GM12873 (cell line): Measurements from ENCODE around the gene RBM38.

Experiments used
- TF ChIP-seq, protein P1 (sequence below): IDR thresholded peaks from 2 replicates; pipeline ENCODE4 v1.5.1; 2012; ENCODE audit warnings: low read depth, mild to moderate bottlenecking, moderate library complexity, low read length, control low read depth; ENCODE audit not compliant: insufficient read depth; ENCODE audit errors: missing control alignments

Gene RBM38

GRCh38 chr20:57431539-57431835, 40.3 kb downstream of the RBM38 start:
- TF ChIP-seq, protein P1, sequence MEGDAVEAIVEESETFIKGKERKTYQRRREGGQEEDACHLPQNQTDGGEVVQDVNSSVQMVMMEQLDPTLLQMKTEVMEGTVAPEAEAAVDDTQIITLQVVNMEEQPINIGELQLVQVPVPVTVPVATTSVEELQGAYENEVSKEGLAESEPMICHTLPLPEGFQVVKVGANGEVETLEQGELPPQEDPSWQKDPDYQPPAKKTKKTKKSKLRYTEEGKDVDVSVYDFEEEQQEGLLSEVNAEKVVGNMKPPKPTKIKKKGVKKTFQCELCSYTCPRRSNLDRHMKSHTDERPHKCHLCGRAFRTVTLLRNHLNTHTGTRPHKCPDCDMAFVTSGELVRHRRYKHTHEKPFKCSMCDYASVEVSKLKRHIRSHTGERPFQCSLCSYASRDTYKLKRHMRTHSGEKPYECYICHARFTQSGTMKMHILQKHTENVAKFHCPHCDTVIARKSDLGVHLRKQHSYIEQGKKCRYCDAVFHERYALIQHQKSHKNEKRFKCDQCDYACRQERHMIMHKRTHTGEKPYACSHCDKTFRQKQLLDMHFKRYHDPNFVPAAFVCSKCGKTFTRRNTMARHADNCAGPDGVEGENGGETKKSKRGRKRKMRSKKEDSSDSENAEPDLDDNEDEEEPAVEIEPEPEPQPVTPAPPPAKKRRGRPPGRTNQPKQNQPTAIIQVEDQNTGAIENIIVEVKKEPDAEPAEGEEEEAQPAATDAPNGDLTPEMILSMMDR = no peak

DNA sequence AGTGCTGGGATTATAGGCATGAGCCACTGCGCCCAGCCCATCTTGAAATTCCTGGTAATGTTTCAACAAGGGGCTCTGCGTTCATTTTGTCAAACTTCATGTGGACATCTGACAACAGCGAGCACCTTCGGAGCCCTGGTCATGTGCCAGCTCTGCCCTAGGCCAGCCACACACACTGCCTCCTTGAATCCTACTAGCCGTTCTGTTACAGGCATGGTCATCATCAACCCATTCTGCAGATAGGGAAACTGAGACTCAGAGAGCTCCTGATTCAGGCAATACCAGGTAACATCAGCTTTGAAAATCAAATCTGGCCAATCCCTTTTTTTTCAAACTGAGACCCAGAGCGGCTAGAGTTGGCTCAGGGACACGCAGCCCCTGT, 41.3 kb downstream of the RBM38 start:
- TF ChIP-seq, protein P1 = no peak

GRCh38 chr20:57432862-57433491, 41.8 kb downstream of the RBM38 start:
- TF ChIP-seq, protein P1 = no peak

GRCh38 chr20:57433657-57434389, 42.6 kb downstream of the RBM38 start:
- TF ChIP-seq, protein P1 = no peak

DNA sequence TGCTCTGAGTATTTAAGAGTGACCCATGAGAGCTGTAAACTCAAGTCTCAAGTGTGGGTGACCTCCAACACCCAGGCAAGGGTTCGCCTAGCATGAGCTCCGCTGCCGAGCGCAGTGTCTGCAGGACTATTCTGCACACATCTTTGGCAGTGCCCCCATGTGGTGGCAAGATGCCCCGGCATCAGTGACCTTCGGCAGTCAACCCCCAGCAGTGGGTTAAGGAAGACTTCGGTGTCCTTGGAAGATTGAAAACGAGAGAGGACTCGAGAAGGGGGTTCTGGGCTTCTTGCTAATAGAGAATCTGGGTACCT, 43.1 kb downstream of the RBM38 start:
- TF ChIP-seq, protein P1 = peak; percentile 36

- TF ChIP-seq, protein P1 = no peak
Observed at GRCh38 chr20:57435105-57435497, 43.9 kb downstream of the RBM38 start.

- TF ChIP-seq, protein P1 = peak; percentile 19
Observed at GRCh38 chr20:57435498-57436222, 44.5 kb downstream of the RBM38 start.
